ENCODE measurements around the gene SYT11. TPM values are rescaled to one million over a fixed set of nuclear protein-coding genes. Genes with fewer than 3 reads are reported as not detected.
"Not testable (repeated sequence)": the region's sequence is repeated elsewhere in the genome, so short reads cannot be mapped to it uniquely, and the experiment has no call there.

SYT11 gene
- total RNA-seq, 1 donor from 2014 or later, result 4.9 TPM

DNA sequence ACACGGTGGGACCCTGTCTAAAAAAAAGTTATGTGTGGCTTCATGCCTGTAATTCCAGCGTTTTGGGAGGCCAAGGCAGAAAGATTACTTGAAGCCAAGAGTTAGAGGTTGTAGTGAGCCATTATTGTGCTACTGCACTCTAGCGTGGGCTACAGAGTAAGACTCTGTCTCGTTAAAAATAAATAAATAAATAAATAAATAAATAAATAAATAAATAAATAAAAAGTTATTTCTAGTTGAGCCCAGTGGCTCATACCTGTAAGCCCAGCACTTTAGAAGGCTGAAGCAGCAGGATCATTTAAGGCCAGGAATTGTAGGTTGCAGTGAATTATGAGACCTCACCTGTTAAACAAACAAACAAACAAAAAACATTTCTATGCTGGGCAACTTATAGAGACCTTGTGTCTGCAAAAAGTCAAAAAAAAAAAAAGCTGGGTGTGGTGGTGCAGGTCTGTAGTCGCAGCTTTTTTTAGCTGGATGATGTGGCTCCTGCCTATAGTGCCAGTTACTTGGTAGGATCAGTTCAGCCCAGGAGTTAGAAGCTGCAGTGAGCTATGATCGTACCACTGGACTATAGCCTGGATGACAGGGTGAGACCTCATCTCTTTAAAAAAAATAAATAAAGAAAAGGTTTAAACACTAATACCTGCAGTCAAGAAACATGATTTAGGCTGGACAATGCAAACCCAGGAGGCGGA lies 27.9 kb upstream of the SYT11 start:
- Mint-ChIP-seq H3K4me1 (ENCODE audit: low read depth) (peaks cover 21% of the 10 kb centered on the region), H3K4me3 (ENCODE audit: unreplicated experiment) (no peak overlapping the region), H3K27ac (ENCODE audit: unreplicated experiment) (peak overlapping the region; percentile 17), H3K27me3 (ENCODE audit: low read depth) (no peaks in the 10 kb centered on the region), H3K36me3 (ENCODE audit: low read depth) (peaks cover 8% of the 10 kb centered on the region), H3K9me3 (ENCODE audit: low read depth) (no peaks in the 10 kb centered on the region)
- TF ChIP-seq, protein P1, sequence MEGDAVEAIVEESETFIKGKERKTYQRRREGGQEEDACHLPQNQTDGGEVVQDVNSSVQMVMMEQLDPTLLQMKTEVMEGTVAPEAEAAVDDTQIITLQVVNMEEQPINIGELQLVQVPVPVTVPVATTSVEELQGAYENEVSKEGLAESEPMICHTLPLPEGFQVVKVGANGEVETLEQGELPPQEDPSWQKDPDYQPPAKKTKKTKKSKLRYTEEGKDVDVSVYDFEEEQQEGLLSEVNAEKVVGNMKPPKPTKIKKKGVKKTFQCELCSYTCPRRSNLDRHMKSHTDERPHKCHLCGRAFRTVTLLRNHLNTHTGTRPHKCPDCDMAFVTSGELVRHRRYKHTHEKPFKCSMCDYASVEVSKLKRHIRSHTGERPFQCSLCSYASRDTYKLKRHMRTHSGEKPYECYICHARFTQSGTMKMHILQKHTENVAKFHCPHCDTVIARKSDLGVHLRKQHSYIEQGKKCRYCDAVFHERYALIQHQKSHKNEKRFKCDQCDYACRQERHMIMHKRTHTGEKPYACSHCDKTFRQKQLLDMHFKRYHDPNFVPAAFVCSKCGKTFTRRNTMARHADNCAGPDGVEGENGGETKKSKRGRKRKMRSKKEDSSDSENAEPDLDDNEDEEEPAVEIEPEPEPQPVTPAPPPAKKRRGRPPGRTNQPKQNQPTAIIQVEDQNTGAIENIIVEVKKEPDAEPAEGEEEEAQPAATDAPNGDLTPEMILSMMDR (IDR thresholded peaks at IDR 0.05), result no peak
- no peak for DNase-seq (ENCODE audit: low spot score)

DNA sequence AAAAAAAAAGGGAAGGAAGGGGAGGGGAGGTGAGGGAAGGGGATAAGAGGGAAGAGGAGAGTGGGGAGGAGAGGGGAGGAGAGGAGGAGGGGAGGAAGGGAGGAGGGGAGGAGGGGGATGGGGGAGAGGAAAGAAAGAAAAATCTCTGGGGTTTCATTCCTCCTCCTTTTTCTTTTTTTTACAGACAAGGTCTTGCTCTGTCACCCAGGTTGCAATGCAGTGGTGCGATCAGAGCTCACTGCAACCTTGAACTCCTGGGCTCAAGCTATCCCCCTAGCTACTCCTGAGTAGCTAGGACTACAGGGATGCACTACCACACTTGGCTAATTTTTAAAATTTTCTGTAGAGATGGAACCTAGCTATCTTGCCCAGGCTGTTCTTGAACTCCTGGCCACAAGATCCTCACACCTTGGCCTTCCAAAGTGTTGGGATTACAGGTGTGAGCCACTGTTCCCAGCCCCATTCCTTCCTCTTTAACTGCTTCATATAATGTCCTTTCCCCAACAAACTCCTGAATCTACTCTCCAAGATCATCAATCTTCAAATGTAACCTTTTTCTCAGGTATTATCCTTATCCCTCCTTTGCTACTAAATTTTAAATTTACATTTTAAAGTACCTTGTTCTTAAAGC lies 25.6 kb upstream of the SYT11 start:
- no peak for DNase-seq (ENCODE audit: low spot score)
- no peaks in the 10 kb centered on the region for H3K9me3 Mint-ChIP-seq (ENCODE audit: low read depth)
- peaks cover 5% of the 10 kb centered on the region for H3K36me3 Mint-ChIP-seq (ENCODE audit: low read depth)
- no peak overlapping the region for H3K4me3 Mint-ChIP-seq (ENCODE audit: unreplicated experiment)
- H3K27ac Mint-ChIP-seq (ENCODE audit: unreplicated experiment), result peak overlapping the region; percentile 98
- H3K27me3 Mint-ChIP-seq (ENCODE audit: low read depth), result no peaks in the 10 kb centered on the region
- peaks cover 21% of the 10 kb centered on the region for H3K4me1 Mint-ChIP-seq (ENCODE audit: low read depth)
- TF ChIP-seq, protein P1 (IDR thresholded peaks at IDR 0.05), result no peak

DNA sequence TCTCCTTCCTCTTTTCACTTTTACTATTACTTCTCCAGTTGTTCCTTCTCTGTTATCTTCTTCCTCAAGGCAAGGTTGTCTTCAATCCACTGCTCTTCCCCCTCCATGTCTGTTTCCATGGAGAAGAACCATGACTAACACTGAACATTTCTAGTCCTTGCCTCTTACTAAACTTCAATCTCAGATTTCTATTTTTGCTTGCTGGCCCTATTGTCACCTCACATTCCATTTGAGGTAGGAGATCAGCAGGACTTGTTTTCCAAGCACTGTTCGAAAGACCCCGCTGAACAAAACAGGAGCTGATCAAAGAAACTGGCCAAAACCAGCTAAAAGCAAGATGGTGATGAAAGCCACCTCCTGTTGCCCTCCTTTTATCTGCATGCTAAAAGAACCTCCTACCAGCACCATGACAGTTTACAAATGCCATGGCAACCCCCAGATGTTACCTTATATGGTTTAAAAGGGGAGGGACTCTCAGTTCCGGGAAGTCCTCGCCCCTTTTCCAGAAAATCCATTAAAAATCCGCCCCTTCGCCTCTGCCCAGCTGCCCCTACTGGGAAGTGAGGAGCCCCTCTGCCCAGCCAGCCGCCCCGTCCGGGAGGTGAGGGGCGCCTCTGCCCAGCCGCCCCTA lies 25.0 kb upstream of the SYT11 start:
- Mint-ChIP-seq H3K4me3 (ENCODE audit: unreplicated experiment) (no peak overlapping the region), H3K4me1 (ENCODE audit: low read depth) (peaks cover 21% of the 10 kb centered on the region), H3K27ac (ENCODE audit: unreplicated experiment) (peak overlapping the region; percentile 98)

DNA sequence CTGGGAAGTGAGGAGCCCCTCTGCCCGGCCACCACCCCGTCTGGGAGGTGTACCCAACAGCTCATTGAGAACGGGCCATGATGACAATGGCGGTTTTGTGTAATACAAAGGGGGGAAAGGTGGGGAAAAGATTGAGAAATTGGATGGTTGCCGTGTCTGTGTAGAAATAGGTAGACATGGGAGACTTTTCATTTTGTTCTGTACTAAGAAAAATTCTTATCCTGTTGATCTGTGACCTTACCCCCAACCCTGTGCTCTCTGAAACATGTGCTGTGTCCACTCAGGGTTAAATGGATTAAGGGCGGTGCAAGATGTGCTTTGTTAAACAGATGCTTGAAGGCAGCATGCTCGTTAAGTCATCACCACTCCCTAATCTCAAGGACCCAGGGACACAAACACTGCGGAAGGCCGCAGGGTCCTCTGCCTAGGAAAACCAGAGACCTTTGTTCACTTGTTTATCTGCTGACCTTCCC lies 24.4 kb upstream of the SYT11 start:
- H3K4me1 Mint-ChIP-seq (ENCODE audit: low read depth), result peaks cover 21% of the 10 kb centered on the region
- H3K4me3 Mint-ChIP-seq (ENCODE audit: unreplicated experiment); H3K36me3 Mint-ChIP-seq (ENCODE audit: low read depth); H3K27me3 Mint-ChIP-seq (ENCODE audit: low read depth); H3K9me3 Mint-ChIP-seq (ENCODE audit: low read depth); DNase-seq (ENCODE audit: low spot score): not testable (repeated sequence)
- H3K27ac Mint-ChIP-seq (ENCODE audit: unreplicated experiment), result peak overlapping the region; percentile 98

More for the DNA sequence above, 25.0 kb upstream of the SYT11 start:
- no peaks in the 10 kb centered on the region for H3K9me3 Mint-ChIP-seq (ENCODE audit: low read depth)
- no peak for DNase-seq (ENCODE audit: low spot score)
- no peaks in the 10 kb centered on the region for H3K27me3 Mint-ChIP-seq (ENCODE audit: low read depth)
- H3K36me3 Mint-ChIP-seq (ENCODE audit: low read depth), result peaks cover 5% of the 10 kb centered on the region
- TF ChIP-seq, protein P1 (IDR thresholded peaks at IDR 0.05), result no peak

DNA sequence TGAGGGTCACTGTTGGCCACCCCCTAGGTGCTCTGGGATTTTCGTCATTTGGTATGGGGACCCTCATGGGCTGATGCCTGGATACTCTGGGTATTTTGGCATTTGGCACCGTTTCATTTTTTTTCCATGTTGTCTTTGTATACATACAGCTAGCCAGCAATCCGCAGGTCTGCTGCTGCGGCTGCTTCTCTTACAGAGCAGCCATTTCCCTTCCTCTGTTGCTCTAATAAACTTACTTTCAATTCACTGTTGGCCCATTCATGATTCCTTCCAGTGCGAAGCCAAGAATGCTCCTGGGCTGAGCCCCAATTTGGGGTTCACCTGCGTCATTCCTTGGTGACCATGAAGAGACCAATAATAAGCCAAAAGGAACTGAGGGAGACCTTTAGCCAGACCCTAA lies 23.8 kb upstream of the SYT11 start:
- Mint-ChIP-seq H3K27me3 (ENCODE audit: low read depth) (no peaks in the 10 kb centered on the region), H3K9me3 (ENCODE audit: low read depth) (no peaks in the 10 kb centered on the region), H3K4me1 (ENCODE audit: low read depth) (peaks cover 21% of the 10 kb centered on the region), H3K4me3 (ENCODE audit: unreplicated experiment) (no peak overlapping the region), H3K36me3 (ENCODE audit: low read depth) (peaks cover 5% of the 10 kb centered on the region), H3K27ac (ENCODE audit: unreplicated experiment) (peak overlapping the region; percentile 14)
- no peak for DNase-seq (ENCODE audit: low spot score)
- TF ChIP-seq, protein P1 (IDR thresholded peaks at IDR 0.05), result no peak
